ENCODE data around the gene DLL3.

DLL3 gene

DNA sequence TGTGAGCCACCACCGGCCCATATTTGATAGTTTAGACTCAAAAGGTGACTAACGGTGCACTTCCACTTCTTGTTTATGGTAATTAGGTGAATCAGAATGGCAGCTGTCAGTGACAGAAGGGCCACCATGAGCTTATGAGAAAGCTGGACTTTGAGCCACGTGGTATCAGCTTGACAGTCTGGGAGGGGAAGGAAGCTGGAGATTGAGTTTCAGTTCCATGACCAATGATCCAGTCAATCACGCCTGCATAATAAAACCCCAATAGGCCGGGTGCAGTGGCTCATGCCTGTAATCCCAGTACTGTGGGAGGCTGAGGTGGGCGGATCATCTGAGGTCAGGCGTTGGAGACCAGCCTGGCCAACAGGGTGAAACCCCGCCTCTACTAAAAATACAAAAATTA, 25.7 kb downstream of the DLL3 start:
- TF ChIP-seq, protein P1, sequence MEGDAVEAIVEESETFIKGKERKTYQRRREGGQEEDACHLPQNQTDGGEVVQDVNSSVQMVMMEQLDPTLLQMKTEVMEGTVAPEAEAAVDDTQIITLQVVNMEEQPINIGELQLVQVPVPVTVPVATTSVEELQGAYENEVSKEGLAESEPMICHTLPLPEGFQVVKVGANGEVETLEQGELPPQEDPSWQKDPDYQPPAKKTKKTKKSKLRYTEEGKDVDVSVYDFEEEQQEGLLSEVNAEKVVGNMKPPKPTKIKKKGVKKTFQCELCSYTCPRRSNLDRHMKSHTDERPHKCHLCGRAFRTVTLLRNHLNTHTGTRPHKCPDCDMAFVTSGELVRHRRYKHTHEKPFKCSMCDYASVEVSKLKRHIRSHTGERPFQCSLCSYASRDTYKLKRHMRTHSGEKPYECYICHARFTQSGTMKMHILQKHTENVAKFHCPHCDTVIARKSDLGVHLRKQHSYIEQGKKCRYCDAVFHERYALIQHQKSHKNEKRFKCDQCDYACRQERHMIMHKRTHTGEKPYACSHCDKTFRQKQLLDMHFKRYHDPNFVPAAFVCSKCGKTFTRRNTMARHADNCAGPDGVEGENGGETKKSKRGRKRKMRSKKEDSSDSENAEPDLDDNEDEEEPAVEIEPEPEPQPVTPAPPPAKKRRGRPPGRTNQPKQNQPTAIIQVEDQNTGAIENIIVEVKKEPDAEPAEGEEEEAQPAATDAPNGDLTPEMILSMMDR (IDR thresholded peaks at IDR 0.05): no peak

- TF ChIP-seq, protein P1 (IDR thresholded peaks at IDR 0.05): no peak
These were observed 26.5 kb downstream of the DLL3 start for GRCh38 chr19:39525205-39525604.

DNA sequence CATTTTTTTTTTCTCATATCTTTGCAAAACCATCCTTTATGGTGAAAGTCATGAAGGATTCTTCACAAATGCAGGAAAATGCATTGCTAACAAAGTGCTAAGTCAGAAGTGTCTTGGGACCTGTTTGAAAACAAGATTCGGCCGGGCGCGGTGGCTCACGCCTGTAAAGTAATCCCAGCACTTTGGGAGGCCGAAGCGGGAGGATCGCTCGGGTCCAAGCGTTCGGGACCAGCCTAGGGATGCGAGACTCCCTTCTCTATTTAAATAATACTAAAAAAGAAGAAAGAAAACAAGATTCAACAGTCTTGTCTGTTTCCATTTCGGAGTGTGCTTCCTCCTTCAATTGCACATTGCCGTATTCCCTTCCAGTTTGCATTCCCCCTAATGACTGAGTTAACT, 33.1 kb downstream of the DLL3 start:
- TF ChIP-seq, protein P1 (IDR thresholded peaks at IDR 0.05): no peak

DNA sequence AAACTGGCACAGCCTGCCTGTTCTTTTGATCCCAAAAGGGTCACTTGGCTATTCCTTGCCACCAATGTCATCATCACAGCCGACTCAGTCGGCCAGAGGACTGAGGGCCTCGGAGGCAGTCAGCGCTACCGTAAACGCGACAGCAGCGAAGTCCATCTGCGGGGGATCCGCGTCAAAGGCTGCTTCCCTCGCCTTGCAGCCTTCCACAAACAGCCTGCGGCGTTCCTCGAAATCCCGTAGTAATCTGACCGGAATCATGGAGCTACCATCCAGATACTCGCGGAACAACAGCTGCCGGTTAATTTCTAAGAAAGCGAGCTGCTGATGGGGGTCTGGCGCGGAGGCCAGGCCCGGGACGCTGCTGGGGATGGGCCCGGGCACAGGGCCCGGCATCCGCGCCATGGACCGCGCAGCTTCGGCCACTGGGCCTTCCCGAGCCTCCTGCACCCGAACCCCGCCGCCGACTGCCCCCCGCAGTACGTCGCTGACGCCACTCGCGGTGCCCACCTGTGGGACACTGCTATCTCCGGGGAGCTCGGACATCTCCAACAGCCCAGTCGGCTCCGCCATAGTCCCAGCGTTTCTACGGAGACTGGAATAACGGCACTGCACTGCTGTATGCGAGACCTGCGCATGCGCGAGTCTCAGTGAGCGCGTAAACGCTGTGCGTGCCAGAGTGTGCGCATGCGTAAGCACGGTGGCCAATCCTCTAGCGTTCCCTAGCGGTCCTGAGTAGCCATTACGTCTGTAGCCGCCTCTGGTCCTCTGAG, 33.7 kb downstream of the DLL3 start, which contains the start of gene EID2B:
Gene EID2B (minus strand): TSS at position 620 of the 770 bp plus-strand sequence. CDS start 50 bp downstream, at position 570.
- TF ChIP-seq, protein P1 (IDR thresholded peaks at IDR 0.05): peak; percentile 97

- TF ChIP-seq, protein P1 (IDR thresholded peaks at IDR 0.05): no peak
These were observed 34.3 kb downstream of the DLL3 start for GRCh38 chr19:39533003-39533512.

DNA sequence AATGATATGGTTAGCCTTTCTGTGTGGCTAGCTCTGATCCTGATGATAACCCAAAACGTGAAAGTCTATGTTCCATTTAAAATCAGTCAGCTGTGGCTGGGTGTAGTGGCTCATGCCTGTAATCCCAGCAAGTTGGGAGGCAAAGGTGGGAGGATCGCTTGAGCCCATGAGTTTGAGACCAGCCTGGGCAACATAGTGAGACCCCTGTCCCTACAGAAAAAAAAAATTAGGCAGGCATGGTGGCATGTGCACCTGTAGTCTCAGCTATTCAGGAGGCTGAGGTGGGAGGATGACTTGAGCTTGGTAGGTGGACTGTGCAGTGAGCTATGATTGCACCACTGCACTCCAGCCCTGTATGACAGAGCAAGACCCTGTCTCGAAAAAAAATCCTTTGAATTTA, 35.0 kb downstream of the DLL3 start:
- TF ChIP-seq, protein P1 (IDR thresholded peaks at IDR 0.05): no peak

DNA sequence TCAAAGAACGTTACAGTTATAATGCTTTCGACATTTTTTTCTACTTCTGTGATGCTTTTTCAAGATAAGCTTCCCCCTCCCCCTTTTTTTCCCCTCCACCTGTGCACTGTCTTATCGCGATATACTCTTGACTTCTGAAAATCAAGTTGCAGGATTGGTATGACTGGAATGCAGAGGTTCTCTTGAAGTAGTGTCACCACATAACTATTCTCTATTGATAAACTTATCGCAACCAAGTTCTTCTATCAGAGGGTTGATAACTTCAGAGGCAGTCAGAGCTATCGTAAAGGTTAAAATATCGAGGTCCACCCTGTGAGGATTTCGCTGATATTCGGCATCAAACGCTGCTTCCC, 40.4 kb downstream of the DLL3 start:
- TF ChIP-seq, protein P1 (IDR thresholded peaks at IDR 0.05): no peak
